ENCODE measurements around the gene CREB5. TPM values are rescaled to one million over a fixed set of nuclear protein-coding genes. Genes with fewer than 3 reads are reported as not detected.

Gene CREB5
- total RNA-seq, 1 experiment from 2014 or later, result 0.49 TPM

GRCh38 chr7:28739128-28739527 is 326.8 kb downstream of the CREB5 start:
- H3K4me3 ChIP-seq (replicated peaks in 1 of 2; ENCODE audit: low read depth in 1 of 2, low read length in 2 of 2), result no peak overlapping the region
- H3K36me3 ChIP-seq (ENCODE audit: control insufficient read depth in 1 of 2, insufficient read depth in 2 of 2, low read length in 2 of 2), result no peaks in the 10 kb centered on the region
- intact Hi-C loops (cut with micrococcal nuclease), result no loop called here
- ChIA-PET RAD21 (ENCODE audit: low non-redundant PET in 1 of 2, low total read pairs in 2 of 2, uncharacterized antibody in 2 of 2, unreplicated experiment in 2 of 2) (no interaction called here), POLR2A (no interaction called here), CTCF (no interaction called here)
- H3K27ac ChIP-seq (ENCODE audit: low read depth, low read length), result no peak overlapping the region
- no peak overlapping the region for H3K4me2 ChIP-seq (ENCODE audit: low read length)
- no peaks in the 10 kb centered on the region for H3K4me1 ChIP-seq (ENCODE audit: control insufficient read depth in 1 of 2, insufficient read depth in 2 of 2, low read length in 2 of 2)
- H3K79me2 ChIP-seq (ENCODE audit: insufficient read depth, low read length), result no peaks in the 10 kb centered on the region
- no peaks in the 10 kb centered on the region for H3K9me2 ChIP-seq (ENCODE audit: insufficient read depth)
- no peaks in the 10 kb centered on the region for H4K20me1 ChIP-seq (ENCODE audit: insufficient read depth)
- no TSS peak for BruUV-seq (replicated peaks)
- no peaks in the 10 kb centered on the region for H3K27me3 ChIP-seq (ENCODE audit: insufficient read depth, low read length)
- TF ChIP-seq FOSL1 (IDR thresholded peaks at IDR 0.05; ENCODE audit: low read depth) (no peak), CTCF (IDR thresholded peaks at IDR 0.05 in 2 of 3, conservative IDR thresholded peaks at IDR 0.05 in 1 of 3; ENCODE audit: borderline replicate concordance in 1 of 3, insufficient read depth in 1 of 3, low read depth in 2 of 3, low read length in 2 of 3) (no peak), EGR1 (IDR thresholded peaks at IDR 0.05; ENCODE audit: low read depth) (no peak), REST (IDR thresholded peaks at IDR 0.05; ENCODE audit: low read depth) (no peak), JUND (IDR thresholded peaks at IDR 0.05) (no peak), ATF3 (IDR thresholded peaks at IDR 0.05) (no peak), MAX (IDR thresholded peaks at IDR 0.05) (no peak), ELF1 (IDR thresholded peaks at IDR 0.05; ENCODE audit: borderline replicate concordance, low read depth) (no peak), ZBTB33 (IDR thresholded peaks at IDR 0.05; ENCODE audit: extremely low read depth, insufficient replicate concordance, low read length) (no peak), EZH2phosphoT487 (IDR thresholded peaks at IDR 0.05; ENCODE audit: borderline replicate concordance) (no peak), SP1 (IDR thresholded peaks at IDR 0.05; ENCODE audit: low read depth) (no peak), EZH2 (IDR thresholded peaks at IDR 0.05) (no peak), ZNF274 (IDR thresholded peaks at IDR 0.05; ENCODE audit: low read depth, low read length) (no peak), POLR2A (IDR thresholded peaks at IDR 0.05; ENCODE audit: borderline replicate concordance, extremely low read depth, insufficient read depth, insufficient read length) (no peak), RAD21 (IDR thresholded peaks at IDR 0.05; ENCODE audit: low read depth) (no peak), YY1 (IDR thresholded peaks at IDR 0.05; ENCODE audit: extremely low read depth, insufficient replicate concordance, low read depth, low read length) (no peak), ZFX (IDR thresholded peaks at IDR 0.05) (no peak)
- ATAC-seq (no peak), DNase-seq (ENCODE audit: low read depth, low spot score) (no peak)
- no peaks in the 10 kb centered on the region for H3K9me3 ChIP-seq (ENCODE audit: control insufficient read depth in 1 of 2, insufficient read depth in 1 of 2, low read depth in 1 of 2, low read length in 2 of 2)
- no peak overlapping the region for H2AFZ ChIP-seq (ENCODE audit: low read depth, low read length, poor library complexity, severe bottlenecking)
- H3K9ac ChIP-seq (ENCODE audit: low read length), result no peak overlapping the region
